Muscle layer of duodenum (tissue), 2 donors: ENCODE measurements around the gene FAM107B.

Source experiments
- H3K27ac ChIP-seq: one replicate; pipeline ENCODE4 v1.7.0; 2013; ENCODE audit warnings: mild to moderate bottlenecking, low read length
- H3K27me3 ChIP-seq: one replicate; pipeline ENCODE4 v1.7.0; 2013; ENCODE audit warnings: low read depth, mild to moderate bottlenecking, control low read depth, low read length
- H3K36me3 ChIP-seq, 2 donors: one replicate each; pipeline ENCODE4 v1.7.0; 2013; ENCODE audit warnings: low read length in 2 of 2, control low read depth in 1 of 2, mild to moderate bottlenecking in 1 of 2; ENCODE audit not compliant: insufficient read depth in 2 of 2, control insufficient read depth in 1 of 2
- H3K4me1 ChIP-seq, 2 donors: one replicate each; pipeline ENCODE4 v1.7.0; 2013; ENCODE audit warnings: low read length in 2 of 2, mild to moderate bottlenecking in 2 of 2, control low read depth in 1 of 2, moderate library complexity in 1 of 2; ENCODE audit not compliant: insufficient read depth in 2 of 2, control insufficient read depth in 1 of 2
- H3K4me3 ChIP-seq, 2 donors: one replicate each; pipeline ENCODE4 v1.7.0; 2013; ENCODE audit warnings: low read length in 2 of 2, low read depth in 1 of 2, mild to moderate bottlenecking in 1 of 2
- H3K9me3 ChIP-seq, 2 donors: one replicate each; pipeline ENCODE4 v1.7.0; 2013; ENCODE audit warnings: low read length in 2 of 2, control low read depth in 1 of 2, mild to moderate bottlenecking in 1 of 2; ENCODE audit not compliant: control insufficient read depth in 1 of 2
- donor health status: healthy.

Gene FAM107B

DNA sequence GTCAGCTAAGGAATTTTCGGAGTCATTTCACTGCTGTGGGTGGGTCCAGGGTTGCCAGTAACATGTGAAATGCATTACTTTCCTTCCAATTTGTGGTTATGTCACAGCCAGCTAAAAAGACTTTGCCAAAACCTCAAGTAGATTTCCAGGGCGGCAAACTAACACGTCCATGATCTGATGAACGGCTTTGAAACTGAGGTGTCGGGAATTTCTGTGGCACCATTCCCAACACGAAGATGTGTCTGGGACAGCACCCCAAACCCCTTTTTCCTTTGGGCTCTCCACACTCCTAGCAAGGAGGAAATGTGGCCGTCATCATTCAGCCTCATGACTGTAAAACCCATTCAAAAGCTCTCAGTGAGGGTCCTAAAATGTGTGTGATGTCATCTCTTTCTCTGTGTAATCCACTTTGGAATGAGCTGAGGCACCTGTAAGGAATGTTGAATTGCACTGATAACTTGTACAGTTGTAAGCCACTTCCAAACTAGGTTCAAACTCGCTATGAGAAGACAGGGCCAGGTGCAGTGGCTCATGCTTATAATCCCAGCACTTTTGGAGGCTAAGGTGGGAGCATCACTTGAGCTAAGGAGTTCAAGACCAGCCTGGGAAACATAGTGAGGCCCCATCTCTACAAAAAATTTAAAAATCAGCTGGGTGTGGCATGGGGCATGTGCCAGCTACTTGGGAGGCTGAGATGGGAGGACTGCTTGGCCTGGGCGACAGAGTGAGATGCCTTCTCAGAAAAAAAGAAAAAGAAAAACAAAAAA lies 297.9 kb downstream of the FAM107B start:
- Histone ChIP-seq H3K4me1 (peaks cover 0 to 13% of the 10 kb centered on the region in 2 donors), H3K9me3 (no peaks in the 10 kb centered on the region), H3K4me3 (no peak overlapping the region), H3K27me3 (no peaks in the 10 kb centered on the region), H3K36me3 (no peaks in the 10 kb centered on the region), H3K27ac (no peak overlapping the region)

DNA sequence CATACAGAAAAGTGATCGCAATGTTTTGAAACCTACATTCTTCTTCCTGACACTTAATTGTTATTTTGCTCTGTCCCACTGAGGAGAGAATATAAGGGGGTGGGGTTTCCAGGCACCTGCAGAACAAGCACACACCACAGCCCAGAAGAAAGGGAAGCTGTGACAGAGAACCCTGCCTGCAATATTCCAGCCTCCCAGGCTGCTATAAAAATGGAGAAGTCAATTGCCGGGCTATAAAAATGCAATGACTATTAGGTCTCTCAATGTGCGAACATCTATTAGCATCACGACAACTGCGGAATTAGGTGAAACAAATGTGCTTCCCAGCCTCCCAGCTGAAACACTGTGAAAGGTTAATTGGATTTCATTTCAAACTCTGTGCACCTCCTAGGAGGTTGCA lies 298.7 kb downstream of the FAM107B start:
- no peak overlapping the region for H3K4me3 ChIP-seq

DNA sequence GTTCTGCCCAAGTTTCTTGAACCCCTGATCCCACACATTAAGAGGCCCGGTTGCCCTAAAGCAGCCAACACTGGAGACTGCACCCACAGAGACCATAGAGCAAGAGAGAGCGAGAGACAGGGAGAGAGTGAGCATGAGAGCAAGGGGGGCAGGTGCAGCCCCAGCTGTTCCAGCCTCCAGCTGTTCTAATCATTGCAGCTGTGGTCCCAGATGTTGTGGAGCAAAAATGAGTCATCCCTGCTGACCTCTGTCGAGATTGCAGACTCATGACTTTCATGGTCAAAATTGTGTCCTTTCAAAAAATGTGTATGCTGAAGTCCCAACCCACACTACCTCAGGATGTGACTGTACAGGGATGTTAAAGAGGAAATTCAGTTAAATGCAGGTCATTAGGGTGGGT lies 300.0 kb downstream of the FAM107B start:
- H3K4me3 ChIP-seq, result no peak overlapping the region
- H3K4me1 ChIP-seq, result peaks cover 0 to 6% of the 10 kb centered on the region in 2 donors
- H3K27me3 ChIP-seq, result no peaks in the 10 kb centered on the region
- no peaks in the 10 kb centered on the region for H3K9me3 ChIP-seq
- H3K36me3 ChIP-seq, result no peaks in the 10 kb centered on the region
- H3K27ac ChIP-seq, result no peak overlapping the region

More for the DNA sequence above, 298.7 kb downstream of the FAM107B start:
- no peaks in the 10 kb centered on the region for H3K9me3 ChIP-seq
- no peak overlapping the region for H3K27ac ChIP-seq
- peaks cover 0 to 6% of the 10 kb centered on the region in 2 donors for H3K4me1 ChIP-seq
- no peaks in the 10 kb centered on the region for H3K36me3 ChIP-seq
- no peaks in the 10 kb centered on the region for H3K27me3 ChIP-seq

DNA sequence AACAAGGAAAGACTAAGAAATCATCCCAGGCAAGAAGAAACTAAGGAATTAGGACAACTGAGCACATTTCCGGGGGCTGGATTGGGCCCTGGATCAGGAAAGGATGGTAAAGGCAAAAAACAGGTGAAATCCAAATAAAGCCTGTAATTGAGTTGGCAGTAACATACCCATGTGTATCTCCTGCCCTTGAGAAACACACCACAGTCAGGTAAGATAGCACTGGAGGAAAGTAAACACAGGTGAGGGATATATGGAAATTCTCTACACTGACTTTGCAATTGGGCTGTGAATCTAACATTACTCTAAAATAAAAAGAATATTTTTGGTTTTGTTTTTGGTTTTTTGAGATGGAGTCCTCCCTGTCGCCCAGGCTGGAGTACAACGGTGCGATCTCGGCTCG lies 303.8 kb downstream of the FAM107B start:
- H3K4me3 ChIP-seq, result no peak overlapping the region
- H3K36me3 ChIP-seq, result no peaks in the 10 kb centered on the region
- H3K9me3 ChIP-seq, result no peaks in the 10 kb centered on the region
- H3K4me1 ChIP-seq, result peaks cover 0 to 6% of the 10 kb centered on the region in 2 donors
- no peaks in the 10 kb centered on the region for H3K27me3 ChIP-seq
- H3K27ac ChIP-seq, result no peak overlapping the region

DNA sequence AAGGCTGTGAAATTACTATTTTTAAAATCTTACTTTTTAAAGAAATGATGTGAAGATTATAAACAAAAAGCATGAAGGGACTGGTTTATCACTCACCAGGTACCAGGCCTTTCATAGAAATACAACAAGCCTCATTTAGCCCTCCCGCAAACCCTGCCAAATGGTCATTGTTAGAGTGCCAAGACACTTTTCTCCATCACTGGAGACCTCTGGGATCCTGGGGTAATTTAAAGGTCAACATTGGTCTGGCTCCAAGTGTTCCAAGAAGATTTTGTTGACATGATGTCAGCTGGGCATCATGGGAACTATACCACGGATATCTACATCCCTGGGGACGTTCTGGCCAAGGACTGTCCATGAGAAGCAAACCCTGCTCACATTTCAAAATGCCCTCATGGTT lies 306.0 kb downstream of the FAM107B start:
- Histone ChIP-seq H3K4me3 (no peak overlapping the region), H3K36me3 (no peaks in the 10 kb centered on the region), H3K27me3 (no peaks in the 10 kb centered on the region), H3K9me3 (no peaks in the 10 kb centered on the region), H3K4me1 (peaks cover 0 to 6% of the 10 kb centered on the region in 2 donors), H3K27ac (no peak overlapping the region)
